GM13977 (cell line): ENCODE data around the gene ERGIC1.
"Not testable (repeated sequence)": the region's sequence is repeated elsewhere in the genome, so short reads cannot be mapped to it uniquely, and the experiment has no call there.

Source experiments
- DNase-seq: peaks from one replicate; pipeline ENCODE4 v3.0.0; 2012; ENCODE audit warnings: low spot score
- CTCF ChIP-seq: IDR thresholded peaks from 2 replicates; pipeline ENCODE4 v1.5.1; 2012; ENCODE audit warnings: mild to moderate bottlenecking, control low read depth; ENCODE audit not compliant: insufficient read depth; ENCODE audit errors: extremely low read depth, missing control alignments
- in situ Hi-C: fragments of 300-500 bp; cut with MboI; formaldehyde crosslinking; loops from one replicate; pipeline ENCODE4 v1.12.0; 2022; ENCODE audit warnings: low sequenced_read_pairs, low pct_unique_long_range_greater_than_20kb, mixed read lengths, inconsistent platforms; ENCODE audit not compliant: unreplicated experiment

The ERGIC1 gene

GRCh38 chr5:172807766-172808311 lies 26.2 kb upstream of the ERGIC1 start:
- no peak for DNase-seq
- in situ Hi-C loops: no loop called here
- TF ChIP-seq CTCF: no peak

GRCh38 chr5:172809774-172810173 lies 24.3 kb upstream of the ERGIC1 start:
- TF ChIP-seq CTCF: no peak
- in situ Hi-C loops: no loop called here
- no peak for DNase-seq

- DNase-seq, in situ Hi-C loops: not testable (repeated sequence)
Measured at GRCh38 chr5:172810996-172811395, 23.1 kb upstream of the ERGIC1 start.

- no peak for TF ChIP-seq CTCF
- in situ Hi-C loops: no loop called here
Measured at GRCh38 chr5:172815631-172816030, 18.4 kb upstream of the ERGIC1 start.

GRCh38 chr5:172816925-172817562 lies 17.0 kb upstream of the ERGIC1 start:
- in situ Hi-C loops: no loop called here
- no peak for TF ChIP-seq CTCF
- no peak for DNase-seq

More at GRCh38 chr5:172815631-172816030, 18.4 kb upstream of the ERGIC1 start:
- no peak for DNase-seq

GRCh38 chr5:172817664-172818063 lies 16.4 kb upstream of the ERGIC1 start:
- no peak for DNase-seq
- in situ Hi-C loops: no loop called here
- TF ChIP-seq CTCF: no peak

- in situ Hi-C loops: no loop called here
- TF ChIP-seq CTCF: no peak
Measured at GRCh38 chr5:172818081-172818480, 16.0 kb upstream of the ERGIC1 start.

More at GRCh38 chr5:172818081-172818480, 16.0 kb upstream of the ERGIC1 start:
- DNase-seq: no peak
